Prostate gland (tissue), 2 donors: ENCODE data around the gene CBLN2. TPM values are rescaled to one million over a fixed set of nuclear protein-coding genes. Genes with fewer than 3 reads are reported as not detected.

Experiments
- DNase-seq: peaks from one replicate; pipeline ENCODE4 v3.0.0-alpha.2; 2019; ENCODE audit warnings: low spot score
- H3K27ac ChIP-seq, 2 donors: fragments of 200-600 bp; sonication (generic); 2 replicates each; pipeline ENCODE4 v1.5.1; 2017 to 2019
- H3K27me3 ChIP-seq: fragments of 200-600 bp; sonication (generic); replicated peaks from 2 replicates; pipeline ENCODE4 v1.5.1; 2019; ENCODE audit not compliant: insufficient read depth
- H3K36me3 ChIP-seq, 2 donors: fragments of 200-600 bp; sonication (generic); 1 replicate in 1 of 2; 2 replicates in 1 of 2; pipeline versions ENCODE4 v1.5.1 to v1.8.1; 2017 to 2019
- H3K4me1 ChIP-seq: fragments of 200-600 bp; sonication (generic); replicated peaks from 2 replicates; pipeline ENCODE4 v1.5.1; 2019
- H3K4me3 ChIP-seq, 2 donors: fragments of 200-600 bp; sonication (generic); 2 replicates each; pipeline ENCODE4 v1.5.1; 2017 to 2019
- H3K9me3 ChIP-seq: fragments of 200-600 bp; sonication (generic); 2 replicates; pipeline ENCODE4 v1.5.1; 2017
- POLR2A ChIP-seq: fragments of 450-650 bp; IDR thresholded peaks from one replicate; pipeline ENCODE4 v1.6.1; 2016; ENCODE audit warnings: antibody characterized with exemption, mild to moderate bottlenecking
- POLR2AphosphoS5 ChIP-seq: sonication (generic); formaldehyde crosslinking; IDR thresholded peaks from one replicate; pipeline ENCODE4 v1.6.1; 2017; ENCODE audit warnings: antibody characterized with exemption
- WGBS: methylation state at CpG from one replicate; pipeline ENCODE4 v1.1.5; 2018; 5-methylcytosine and 5-hydroxymethylcytosine counted together
- intact Hi-C: fragments of 100-400 bp; cut with DNase I; formaldehyde crosslinking; loops from one replicate; pipeline ENCODE4 v1.14.2; 2022
- total RNA-seq, 2 donors: library from RNA; depleted of rRNA; stranded (reverse); fragments of >200 nt; gene quantifications; one replicate each; pipeline ENCODE4 v1.1.0, GENCODE V29; 2016
- TF ChIP-seq, protein P1 (sequence below), 4 experiments: fragments of 200-600 bp in 2 of 4; fragments of 450-650 bp in 2 of 4; sonication (generic) in 2 of 4; IDR thresholded peaks; 1 replicate in 3 of 4; 2 replicates in 1 of 4; pipeline ENCODE4 v1.5.1; 2016 to 2019; ENCODE audit warnings: antibody characterized with exemption in 4 of 4, mild to moderate bottlenecking in 2 of 4, moderate library complexity in 2 of 4

The CBLN2 gene
- total RNA-seq, 2 donors from 2014 or later: 1.7 to 6.3 TPM

DNA sequence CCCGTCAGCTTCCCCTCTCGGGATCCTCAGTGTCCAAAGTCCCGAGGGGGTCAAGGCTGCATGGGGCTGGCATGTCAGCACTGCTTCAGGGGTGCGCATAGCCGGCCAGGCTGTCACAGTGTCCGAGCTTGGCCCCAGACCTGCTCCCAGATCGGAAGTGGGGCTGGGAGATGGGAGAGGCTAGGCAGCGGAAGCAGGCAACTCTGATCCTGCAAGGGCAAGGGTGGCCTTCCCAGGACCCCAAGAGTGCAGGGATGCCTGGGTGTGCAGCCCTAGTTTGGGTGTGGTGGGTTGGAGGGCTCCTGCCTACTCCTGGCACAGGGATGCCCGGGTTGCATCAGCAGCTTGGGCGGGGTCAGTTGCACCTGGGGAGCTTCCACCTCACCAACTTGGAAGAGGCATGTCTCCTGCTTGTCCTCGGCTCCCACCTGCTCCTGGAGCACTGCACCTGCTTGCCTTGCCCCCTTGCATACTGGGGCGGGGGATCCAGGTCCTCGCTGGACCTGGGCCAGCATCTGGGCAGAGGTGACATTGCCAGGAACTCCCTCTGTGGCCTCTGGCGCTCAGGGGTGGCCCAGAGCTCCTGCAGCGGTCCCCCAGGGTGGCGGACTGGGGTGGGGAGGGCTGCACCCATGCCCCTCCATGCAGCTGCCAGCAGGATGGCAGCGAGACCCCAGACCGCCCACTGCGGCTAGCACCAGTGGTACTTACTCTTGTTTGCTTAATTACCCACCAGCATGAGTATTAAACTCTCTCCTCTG is 41.3 kb downstream of the CBLN2 start:
- no peak overlapping the region for H3K4me3 ChIP-seq
- H3K27me3 ChIP-seq: no peaks in the 10 kb centered on the region
- TF ChIP-seq POLR2AphosphoS5 (no peak), POLR2A (no peak)
- TF ChIP-seq, protein P1, sequence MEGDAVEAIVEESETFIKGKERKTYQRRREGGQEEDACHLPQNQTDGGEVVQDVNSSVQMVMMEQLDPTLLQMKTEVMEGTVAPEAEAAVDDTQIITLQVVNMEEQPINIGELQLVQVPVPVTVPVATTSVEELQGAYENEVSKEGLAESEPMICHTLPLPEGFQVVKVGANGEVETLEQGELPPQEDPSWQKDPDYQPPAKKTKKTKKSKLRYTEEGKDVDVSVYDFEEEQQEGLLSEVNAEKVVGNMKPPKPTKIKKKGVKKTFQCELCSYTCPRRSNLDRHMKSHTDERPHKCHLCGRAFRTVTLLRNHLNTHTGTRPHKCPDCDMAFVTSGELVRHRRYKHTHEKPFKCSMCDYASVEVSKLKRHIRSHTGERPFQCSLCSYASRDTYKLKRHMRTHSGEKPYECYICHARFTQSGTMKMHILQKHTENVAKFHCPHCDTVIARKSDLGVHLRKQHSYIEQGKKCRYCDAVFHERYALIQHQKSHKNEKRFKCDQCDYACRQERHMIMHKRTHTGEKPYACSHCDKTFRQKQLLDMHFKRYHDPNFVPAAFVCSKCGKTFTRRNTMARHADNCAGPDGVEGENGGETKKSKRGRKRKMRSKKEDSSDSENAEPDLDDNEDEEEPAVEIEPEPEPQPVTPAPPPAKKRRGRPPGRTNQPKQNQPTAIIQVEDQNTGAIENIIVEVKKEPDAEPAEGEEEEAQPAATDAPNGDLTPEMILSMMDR (IDR thresholded peaks at IDR 0.05): no peak
- intact Hi-C loops: no loop called here
- no peaks in the 10 kb centered on the region for H3K4me1 ChIP-seq
- no peak overlapping the region for H3K27ac ChIP-seq
- WGBS: 91% methylated on average over 19 of the region's 19 CpGs
- no peaks in the 10 kb centered on the region for H3K36me3 ChIP-seq
- DNase-seq: no peak
- H3K9me3 ChIP-seq: no peaks in the 10 kb centered on the region

DNA sequence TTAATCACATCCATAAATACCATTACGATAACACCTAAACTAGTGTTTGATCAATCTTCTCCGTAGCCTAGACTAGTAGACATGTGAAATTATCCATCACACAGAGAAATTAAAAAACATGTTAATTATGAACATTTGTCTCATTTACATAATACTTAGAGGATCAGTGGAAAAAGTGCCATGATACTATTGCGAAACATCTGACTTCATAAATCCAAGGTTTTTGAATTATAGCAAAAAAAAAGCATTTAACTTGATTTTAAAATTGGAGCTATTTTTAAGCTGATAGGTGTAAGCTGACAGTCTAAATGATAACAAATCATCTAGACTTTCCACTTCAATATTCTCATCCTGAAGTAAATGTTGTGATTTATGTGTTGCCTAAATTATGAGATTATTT is 51.6 kb downstream of the CBLN2 start:
- no peak for DNase-seq
- Histone ChIP-seq H3K4me1 (no peaks in the 10 kb centered on the region), H3K4me3 (no peak overlapping the region), H3K27ac (no peak overlapping the region), H3K27me3 (no peaks in the 10 kb centered on the region), H3K36me3 (no peaks in the 10 kb centered on the region), H3K9me3 (no peaks in the 10 kb centered on the region)
- WGBS: 93% methylated on average over 3 of the region's 3 CpGs
- no peak for TF ChIP-seq POLR2A
- TF ChIP-seq, protein P1 (IDR thresholded peaks at IDR 0.05): no peak
- TF ChIP-seq POLR2AphosphoS5: no peak
- intact Hi-C loops: no loop called here
